Measurements from ENCODE around the gene SCUBE2. TPM values are rescaled to one million over a fixed set of nuclear protein-coding genes. Genes with fewer than 3 reads are reported as not detected.

The SCUBE2 gene
- polyA plus RNA-seq, 5 donors: 30.7 to 52.9 (median 43.1) TPM

Other genes with a start within 250 kb of the SCUBE2 start
- gene AKIP1, start 180.4 kb downstream of the SCUBE2 start, polyA plus RNA-seq (ENCODE audit: insufficient read depth in 1 of 5, insufficient read length in 5 of 5, low replicate concordance in 1 of 5): 10 to 100 TPM; 19.0 to 25.7 (median 23.1) TPM
- gene C11orf16, start 158.7 kb downstream of the SCUBE2 start, polyA plus RNA-seq (ENCODE audit: insufficient read depth in 1 of 5, insufficient read length in 5 of 5, low replicate concordance in 1 of 5): 1 to 10 TPM; 1.7 to 6.9 (median 5.3) TPM
- under 1 TPM in 4 of 5 donors, not detected in 1; 0.22 to 0.38 (median 0.25) TPM for gene ASCL3, start 148.6 kb downstream of the SCUBE2 start, polyA plus RNA-seq (ENCODE audit: insufficient read depth in 1 of 5, insufficient read length in 5 of 5, low replicate concordance in 1 of 5)
- gene TMEM9B, start 127.2 kb downstream of the SCUBE2 start, polyA plus RNA-seq (ENCODE audit: insufficient read depth in 1 of 5, insufficient read length in 5 of 5, low replicate concordance in 1 of 5): 10 to 100 TPM; 47.2 to 57.9 (median 50.4) TPM
- gene NRIP3, start 87.6 kb downstream of the SCUBE2 start, polyA plus RNA-seq (ENCODE audit: insufficient read depth in 1 of 5, insufficient read length in 5 of 5, low replicate concordance in 1 of 5): 1 to 10 TPM; 2.4 to 3.9 (median 2.5) TPM
- gene DENND5A, start 173.8 kb upstream of the SCUBE2 start, polyA plus RNA-seq (ENCODE audit: insufficient read depth in 1 of 5, insufficient read length in 5 of 5, low replicate concordance in 1 of 5): 10 to 100 TPM; 69.0 to 93.2 (median 91.7) TPM
- 10 to 100 TPM; 35.8 to 47.6 (median 41.7) TPM for gene TMEM41B, start 223.0 kb upstream of the SCUBE2 start, polyA plus RNA-seq (ENCODE audit: insufficient read depth in 1 of 5, insufficient read length in 5 of 5, low replicate concordance in 1 of 5)